ENCODE measurements around the gene EMILIN1.

Gene EMILIN1

DNA sequence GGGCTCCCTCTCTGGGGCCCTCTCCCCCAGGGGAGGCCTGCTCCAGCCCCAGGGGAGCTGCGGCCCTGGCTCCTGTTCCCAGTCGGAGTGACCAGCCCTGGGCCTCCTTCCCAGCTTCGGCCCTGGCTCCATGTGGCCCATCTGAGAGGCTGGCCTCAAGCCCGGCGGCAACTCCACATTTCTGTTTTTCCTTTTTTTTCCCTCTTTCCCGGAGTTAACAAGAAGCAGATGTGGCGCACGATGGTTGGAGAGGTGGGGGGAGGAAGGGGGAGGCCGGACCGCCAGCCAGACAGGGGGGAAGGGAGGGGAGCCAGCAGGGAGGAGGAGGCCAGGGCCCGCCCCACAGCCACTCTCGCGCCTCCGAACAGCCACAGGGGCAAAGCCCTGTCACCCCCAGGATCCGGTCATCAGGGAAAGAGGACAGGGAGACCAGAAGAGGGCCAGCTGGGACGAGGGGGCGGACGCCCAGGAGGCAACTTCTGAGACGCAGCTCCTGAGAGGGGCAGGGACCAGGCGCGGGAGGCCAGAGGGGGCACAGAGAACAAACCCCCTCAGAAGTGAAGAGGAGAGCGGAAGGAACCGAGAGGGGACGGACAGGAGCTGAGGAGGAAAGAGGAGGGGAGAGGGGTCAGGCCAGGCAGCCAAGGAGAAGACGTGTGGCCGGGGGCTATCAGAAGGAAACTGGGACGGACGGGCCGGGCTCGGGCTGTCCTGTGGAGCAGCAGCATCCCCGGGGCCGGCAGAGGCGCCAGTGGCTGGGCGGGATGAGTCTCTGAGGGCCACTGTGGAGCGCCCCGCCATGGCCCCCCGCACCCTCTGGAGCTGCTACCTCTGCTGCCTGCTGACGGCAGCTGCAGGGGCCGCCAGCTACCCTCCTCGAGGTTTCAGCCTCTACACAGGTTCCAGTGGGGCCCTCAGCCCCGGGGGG lies at the start of gene EMILIN1:
EMILIN1 (plus strand) TSS at position 349 of the 928 bp plus-strand sequence; CDS start at position 800, 451 bp downstream.
- DNase-seq: no peak

DNA sequence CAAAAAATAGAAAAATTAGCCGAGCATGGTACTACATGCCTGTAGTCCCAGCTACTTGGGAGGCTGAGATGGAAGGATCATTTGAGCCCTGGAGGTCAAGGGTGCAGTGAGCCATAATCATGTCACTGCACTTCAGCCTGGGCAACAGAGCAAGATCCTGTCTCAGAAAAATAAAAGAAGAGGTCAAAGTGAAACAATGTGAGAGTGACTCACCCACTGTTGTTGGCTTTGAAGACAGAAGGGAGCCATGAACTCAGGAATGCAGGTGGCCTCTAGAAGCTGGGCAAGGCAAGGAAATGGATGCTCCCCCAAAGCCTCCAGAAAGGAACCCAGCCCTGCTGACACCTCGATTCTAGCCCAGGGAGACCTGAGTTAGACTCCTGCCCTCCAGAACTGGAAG lies 49.4 kb upstream of the EMILIN1 start:
- DNase-seq: no peak

DNA sequence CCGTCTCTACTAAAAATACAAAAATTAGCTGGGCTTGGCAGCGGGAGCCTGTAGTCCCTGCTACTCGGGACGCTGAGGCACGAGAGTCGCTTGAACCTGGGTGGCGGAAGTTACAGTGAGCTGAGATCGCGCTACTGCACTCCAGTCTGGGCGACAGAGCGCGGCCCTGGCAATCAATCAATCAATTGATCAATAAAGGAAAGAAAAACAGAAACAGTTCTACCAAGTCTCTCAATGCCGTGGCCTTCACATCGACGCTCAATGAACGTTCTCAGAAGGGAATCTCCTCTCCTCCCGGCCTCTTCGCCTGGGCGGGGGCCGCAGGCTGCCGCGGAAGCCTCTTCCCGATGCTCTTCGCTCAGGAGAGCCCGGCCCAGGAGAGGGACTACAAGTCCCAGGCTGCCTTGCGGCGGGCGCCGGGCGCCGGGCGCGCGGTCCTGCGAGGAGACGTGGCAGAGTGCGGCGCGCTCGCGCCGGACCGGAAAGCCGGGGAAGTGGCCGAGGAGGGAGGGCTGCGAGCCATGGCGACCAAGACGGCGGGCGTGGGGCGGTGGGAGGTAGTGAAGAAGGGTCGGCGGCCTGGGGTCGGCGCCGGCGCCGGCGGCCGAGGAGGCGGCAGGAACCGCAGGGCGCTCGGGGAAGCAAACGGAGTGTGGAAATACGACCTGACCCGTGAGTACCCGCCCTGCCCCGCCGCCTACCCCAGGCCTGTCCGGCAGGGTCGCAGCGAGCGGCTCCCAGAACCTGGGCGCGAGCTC lies 45.7 kb upstream of the EMILIN1 start, which contains the start of gene TMEM214:
TMEM214 (plus strand) TSS at position 471 of the 758 bp plus-strand sequence; CDS start at position 522, 51 bp downstream.
- peak; percentile 71 to 92 for DNase-seq

DNA sequence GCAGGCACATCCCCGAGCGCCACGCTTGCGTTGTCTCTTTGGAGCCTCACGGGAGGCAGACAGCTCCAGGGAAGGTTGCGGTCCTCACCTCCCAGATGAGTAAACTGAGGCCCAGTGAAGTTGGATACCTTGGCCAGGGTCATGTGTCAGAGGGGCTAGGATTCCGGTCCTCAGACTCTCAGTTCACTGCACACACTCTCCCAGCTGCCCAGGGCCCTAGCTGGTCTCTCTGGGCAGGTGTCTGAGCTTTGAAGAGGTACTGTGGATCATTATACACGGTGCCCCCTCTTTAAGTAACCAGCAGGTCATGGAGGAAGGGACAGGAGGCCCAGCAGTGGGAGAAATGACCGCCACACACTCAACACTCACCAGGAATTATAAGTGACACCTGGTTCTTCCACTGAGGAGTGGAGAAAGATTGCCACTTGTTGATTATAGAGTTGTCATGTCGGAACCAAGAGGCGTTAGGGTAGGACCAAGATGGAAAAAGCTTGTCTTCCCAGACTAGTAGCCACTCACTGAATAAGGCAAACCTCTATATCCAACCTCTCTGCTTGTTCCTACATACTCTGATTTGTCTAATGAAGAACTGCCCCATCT lies 45.1 kb upstream of the EMILIN1 start:
- DNase-seq: no peak

DNA sequence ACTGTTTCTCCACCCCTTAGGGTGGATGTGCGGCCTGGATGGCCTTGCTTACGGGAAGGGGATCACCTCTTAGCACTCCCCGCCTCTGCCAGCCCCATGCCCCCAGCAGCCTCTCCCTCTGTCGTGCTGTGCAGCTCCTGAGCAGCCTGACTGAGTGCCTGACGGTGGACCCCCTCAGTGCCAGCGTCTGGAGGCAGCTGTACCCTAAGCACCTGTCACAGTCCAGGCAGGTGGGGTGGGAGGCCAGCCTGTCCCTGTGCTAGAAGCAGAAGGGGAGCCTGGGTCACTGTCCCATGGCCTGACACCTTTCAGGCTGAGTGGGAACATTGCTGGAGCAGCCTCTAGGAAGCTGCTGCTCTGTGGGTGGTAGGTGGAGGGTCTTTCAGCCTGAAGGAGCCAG lies 40.4 kb upstream of the EMILIN1 start:
- DNase-seq: no peak

DNA sequence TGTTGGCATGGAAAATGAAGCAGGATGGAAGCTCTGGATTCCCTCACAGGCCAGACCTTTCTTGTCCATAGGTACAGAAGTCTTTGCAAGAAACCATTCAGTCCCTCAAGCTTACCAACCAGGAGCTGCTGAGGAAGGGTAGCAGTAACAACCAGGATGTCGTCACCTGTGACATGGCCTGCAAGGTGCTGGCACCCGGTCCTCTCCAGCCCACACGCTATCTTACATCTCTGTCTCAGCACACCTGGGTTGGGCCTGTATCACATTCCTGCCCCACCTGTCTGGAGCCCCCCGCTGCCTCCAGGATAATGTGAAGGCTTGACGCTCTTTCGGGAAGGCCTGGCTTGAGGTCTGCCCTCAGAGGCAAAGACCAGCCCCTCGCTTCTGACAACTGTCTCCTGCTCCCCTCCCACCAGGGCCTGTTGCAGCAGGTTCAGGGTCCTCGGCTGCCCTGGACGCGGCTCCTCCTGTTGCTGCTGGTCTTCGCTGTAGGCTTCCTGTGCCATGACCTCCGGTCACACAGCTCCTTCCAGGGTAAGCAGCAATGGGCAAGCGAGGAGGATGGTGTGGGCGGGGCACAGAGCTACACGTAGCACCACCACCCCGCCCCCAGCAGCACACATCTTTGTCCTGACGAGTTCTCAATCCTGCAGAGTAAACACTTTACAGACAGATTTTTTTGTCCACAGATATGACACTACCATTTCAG lies 39.6 kb upstream of the EMILIN1 start:
- DNase-seq: no peak

DNA sequence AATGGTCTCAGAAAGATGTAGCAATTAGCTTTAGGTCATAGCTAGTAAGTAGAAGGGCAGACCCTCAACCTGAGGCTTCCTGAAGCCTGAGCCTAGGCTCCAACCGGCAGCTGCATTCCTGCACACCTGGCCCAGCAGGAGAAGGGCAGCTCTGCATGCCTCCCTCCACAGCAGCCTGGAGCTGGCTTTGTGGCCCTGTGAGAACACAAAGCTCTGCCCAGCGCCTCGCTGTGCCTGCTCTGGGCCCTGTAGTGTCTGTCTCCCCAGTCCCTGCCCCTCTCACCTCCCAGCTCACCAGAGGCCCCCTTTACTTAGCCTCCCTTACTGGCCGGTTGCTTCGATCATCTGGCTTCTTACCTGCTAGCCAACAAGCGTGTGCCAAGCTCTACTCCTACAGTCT lies 39.0 kb upstream of the EMILIN1 start:
- DNase-seq: no peak

DNA sequence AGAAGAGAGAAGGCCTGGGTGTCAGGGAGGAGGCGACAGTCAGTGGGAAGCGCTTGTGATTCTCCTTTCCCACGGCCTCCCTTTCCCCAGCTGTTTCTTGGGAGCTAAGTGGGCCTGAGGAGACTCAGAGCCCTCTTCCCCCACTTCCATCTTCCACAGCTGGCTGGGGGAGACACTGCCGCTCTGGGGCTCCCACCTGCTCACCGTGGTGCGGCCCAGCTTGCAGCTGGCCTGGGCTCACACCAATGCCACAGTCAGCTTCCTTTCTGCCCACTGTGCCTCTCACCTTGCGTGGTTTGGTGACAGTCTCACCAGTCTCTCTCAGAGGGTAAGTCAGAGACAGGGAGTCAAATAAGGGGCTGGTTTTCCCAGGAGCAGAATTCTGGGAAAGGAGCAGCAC lies 38.5 kb upstream of the EMILIN1 start:
- DNase-seq: no peak

DNA sequence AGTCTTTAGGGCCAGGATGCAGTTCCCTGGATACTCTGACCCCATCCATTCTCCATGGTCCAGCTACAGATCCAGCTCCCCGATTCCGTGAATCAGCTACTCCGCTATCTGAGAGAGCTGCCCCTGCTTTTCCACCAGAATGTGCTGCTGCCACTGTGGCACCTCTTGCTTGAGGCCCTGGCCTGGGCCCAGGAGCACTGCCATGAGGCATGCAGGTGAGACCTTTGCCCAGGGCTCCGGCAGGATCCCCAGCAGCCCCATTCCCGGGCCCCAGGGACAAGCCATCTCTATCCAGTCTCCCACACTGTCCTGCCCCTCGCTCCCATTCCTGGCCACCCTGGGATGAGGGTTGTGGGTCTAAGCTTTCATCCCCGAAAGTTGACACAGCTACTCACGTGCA lies 38.1 kb upstream of the EMILIN1 start:
- no peak for DNase-seq

DNA sequence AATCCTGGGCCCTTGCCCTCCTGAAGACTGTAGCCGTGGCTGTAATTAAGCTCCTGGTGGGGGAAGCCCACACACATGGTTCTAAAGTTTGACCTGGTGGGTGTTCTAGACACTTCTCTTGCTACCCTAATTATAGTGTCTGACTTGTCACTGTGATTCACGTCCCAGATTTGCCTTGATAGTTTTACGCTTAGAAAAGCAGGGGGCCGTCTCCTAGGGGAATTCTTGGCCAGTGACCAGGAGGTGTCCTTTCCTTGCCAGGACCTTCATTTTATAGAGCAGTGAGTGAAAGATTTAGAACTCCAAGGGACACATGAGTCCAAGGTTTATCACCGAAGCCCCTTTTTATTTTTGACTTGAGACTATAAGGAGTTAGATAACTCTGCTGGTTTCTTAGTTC lies 36.7 kb upstream of the EMILIN1 start:
- no peak for DNase-seq

DNA sequence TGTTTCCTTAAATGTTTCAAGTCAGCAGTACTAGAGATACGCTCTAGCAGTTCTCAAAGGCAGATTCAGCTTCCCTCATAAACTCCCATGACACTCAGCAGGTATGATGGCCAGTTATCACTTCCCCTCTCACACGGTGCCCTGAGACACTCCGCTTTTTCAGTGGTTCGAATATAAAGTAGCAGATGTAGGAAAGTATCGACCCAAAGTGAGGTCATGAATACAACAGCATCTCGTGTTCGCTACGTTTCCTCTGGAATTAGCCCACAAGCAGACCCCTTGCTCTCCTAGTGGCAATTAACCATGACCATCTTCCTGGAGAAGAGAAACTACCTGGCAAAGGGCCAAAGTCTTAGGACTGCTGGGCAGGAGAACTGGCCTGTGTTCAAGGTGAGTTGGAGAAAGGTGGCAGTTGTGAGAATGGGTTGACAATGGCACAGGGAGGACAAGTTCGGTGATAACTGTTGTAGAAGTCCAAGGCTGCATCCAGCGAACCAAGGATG lies 36.2 kb upstream of the EMILIN1 start:
- no peak for DNase-seq

DNA sequence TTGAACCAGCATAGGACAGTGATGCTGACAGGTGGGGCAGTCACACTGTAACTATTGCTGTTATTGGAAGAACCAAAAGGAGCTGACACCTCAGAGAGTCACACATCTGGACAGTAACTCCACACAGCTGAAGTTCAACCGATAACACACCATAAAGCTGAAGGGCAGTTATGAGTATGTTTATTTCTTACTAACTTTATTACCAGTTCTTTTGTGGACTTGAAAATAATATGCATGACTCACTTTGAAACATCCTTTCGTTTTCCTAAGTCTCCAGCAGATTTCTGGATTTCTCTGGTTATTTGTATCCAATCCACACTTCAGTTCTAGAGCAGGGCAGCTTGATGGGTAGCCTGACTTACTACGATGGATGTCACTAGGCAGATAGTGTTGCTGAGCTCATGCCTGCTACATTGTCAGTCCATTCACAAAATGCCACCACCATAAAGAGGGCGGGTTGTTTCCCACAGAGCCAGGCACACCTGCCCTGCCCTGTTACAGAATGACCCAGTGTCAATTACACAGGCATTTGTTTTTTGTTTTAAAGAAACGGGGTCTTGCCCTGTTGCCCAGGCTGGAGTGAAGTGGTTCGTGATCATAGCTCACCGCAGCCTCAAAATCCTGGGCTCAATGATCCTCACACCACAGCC lies 35.3 kb upstream of the EMILIN1 start:
- no peak for DNase-seq

DNA sequence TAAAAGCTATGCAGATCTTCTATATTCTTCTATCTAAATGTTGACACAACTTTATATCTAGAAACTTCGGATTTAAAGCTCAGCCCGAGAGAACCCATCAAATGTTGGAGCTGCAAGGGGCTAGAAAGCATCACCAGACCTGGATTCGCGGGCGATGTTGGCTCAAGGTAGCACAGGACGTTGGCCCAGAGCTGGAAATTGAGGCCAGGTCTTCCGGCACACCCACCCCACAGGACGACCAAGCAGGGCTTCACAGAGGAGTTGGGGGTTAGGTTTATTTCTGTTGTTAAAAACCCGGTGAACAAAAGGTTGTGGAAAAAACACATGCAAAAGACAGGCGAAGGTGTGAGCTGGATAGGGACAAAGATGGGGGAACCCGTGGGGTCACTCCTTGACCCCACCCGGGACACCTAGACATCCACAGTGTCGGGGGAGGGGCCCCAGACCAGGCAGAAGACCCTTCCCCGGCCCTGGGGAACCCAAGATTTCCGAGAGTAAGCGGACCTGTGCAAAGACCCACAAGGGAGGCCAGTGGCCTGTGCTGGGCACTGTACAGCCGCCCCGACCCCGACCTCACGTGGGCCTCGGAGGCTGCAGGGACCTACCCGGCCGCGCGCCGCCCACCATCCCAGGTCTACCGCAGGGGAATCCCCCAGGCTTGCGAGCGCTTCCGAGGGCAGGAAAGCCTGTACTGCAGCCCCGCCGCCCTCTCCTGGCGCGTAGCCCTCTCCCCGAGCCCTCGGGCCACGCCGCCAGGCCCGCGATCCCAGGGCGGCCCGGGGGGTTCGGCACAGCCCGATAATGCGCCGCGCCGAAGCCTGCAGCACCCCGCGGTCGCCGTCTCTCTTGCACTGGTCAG lies 28.8 kb upstream of the EMILIN1 start:
- DNase-seq: peak in 1 of 2 experiments; percentile 32

DNA sequence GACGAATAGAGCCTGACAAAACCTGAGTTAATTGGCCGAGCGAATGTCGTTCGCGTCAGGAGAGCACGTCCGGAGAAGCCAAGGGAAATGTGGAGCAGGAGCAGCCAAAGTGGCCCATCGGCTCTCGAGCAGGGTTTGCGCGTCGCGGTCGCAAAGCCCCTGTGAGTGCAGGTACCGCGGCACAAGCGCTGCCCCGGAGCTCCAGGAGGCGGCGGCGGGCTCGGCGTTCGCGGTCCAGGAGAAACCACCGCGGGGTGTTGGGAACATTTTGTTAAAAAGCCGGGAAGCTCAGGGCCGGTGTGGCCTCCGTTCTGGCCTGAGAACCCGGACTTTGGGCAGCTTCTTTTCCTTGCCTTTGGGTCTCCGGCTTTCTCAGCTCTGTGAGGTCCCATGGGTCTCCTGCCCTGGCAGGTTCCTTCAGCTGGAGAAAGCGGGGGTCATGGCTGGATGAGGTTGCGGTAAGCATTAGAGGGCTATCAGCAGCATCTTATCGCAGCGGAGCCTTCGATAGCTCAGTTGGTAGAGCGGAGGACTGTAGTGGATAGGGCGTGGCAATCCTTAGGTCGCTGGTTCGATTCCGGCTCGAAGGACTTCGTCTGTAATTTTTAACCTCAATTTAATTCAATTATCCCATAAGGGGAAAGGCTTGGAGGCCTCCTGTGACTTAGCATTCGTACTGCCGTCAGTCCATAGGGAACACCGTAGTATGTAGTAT lies 28.0 kb upstream of the EMILIN1 start:
- peak; percentile 97 for DNase-seq

DNA sequence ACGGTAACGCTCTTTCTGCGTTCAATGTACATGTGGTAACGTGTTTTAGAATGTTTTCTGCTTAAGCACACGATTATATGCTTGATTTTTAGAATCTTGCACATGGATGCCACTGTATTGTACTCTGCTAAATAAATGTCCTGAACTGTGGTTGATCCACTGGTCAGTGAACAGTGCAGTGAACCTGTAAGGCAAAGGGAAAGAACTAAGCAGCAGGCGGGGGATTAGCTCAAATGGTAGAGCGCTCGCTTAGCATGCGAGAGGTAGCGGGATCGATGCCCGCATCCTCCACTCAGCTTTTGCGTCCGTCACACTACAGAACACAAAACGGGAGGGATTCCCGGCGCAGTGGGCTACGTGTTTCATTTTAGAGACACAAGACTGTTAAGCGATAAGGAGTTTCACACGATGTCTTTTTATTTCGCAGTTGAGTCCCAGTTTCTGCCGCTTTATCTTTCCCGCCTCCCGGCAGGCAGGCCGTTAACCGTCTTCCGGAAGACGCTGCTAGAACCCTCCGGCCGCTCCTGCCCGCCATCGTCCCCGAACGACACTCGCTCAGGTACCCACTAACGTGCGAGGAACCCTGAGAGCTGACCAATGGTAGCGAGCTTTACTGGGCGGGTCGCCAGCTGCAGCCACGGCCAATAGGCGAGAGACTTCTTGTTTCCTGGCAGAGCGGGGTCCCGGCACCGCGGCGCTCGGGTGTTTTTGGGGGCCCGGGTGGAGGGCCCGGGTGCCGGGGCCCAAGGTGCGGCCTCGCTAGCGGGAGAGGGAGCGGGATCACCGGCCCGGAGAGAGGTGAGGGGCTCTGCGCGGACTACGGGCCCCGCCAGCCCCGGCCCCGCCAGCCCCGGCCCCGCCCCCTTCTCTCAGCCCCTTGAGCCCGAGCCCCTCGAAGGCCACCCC lies 27.2 kb upstream of the EMILIN1 start, which contains the start of gene AGBL5:
AGBL5 (plus strand) TSS at position 673 of the 906 bp plus-strand sequence. CDS start 1,291 bp downstream, outside the sequence.
- DNase-seq: peak; percentile 97 to 98

DNA sequence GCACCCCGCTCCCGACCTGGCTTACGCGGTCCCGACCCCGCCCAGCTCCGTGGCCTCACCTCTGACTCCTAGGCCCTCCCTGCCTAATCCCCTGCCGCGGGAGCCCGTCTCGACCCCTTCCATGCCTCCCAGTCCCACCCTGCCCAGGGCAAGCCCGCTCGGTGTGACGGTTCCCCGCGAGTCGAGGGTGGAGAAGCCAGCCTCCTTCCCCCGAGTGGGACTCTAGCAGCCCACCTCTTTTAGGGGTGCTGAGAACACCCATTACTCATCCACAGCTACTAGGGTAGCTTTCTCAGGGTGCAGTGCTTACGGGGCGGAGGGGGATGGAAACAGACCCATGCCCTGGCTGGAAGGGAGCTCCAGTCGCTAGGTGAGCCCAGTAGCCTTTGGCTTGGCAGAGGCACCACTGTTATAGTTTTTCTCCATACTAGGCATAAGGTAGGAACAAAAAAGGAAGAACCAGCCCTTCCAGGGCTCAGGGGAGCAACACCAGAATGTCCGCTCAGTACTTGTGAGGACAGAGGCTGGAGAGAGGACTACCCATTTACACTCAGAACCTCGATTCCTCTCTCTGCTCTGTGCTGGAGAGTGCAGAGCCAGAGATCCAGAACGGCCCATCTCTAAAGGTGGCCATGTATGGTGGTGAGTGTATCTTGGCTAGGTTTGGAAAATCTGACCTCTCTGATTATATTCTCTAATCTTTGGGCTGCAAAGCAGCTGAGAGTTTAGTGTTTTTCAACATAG lies 26.3 kb upstream of the EMILIN1 start:
- peak in 1 of 2 experiments; percentile 42 for DNase-seq

DNA sequence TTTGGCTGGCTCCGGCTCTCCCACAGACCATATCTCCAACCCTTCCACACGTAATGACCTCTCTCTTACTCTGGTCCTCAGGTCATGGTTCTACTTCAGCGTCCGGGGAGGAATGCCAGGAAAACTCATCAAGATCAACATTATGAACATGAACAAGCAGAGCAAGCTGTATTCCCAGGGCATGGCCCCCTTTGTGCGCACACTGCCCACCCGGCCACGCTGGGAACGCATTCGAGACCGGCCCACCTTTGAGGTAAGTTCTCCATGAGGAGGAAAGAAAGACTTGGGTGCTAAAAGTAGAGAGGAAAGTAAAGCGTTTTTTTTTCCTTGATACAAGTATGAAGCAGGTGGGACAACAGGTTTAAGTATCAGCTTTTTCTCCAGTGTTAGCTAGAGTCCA lies 25.1 kb upstream of the EMILIN1 start:
- no peak for DNase-seq

DNA sequence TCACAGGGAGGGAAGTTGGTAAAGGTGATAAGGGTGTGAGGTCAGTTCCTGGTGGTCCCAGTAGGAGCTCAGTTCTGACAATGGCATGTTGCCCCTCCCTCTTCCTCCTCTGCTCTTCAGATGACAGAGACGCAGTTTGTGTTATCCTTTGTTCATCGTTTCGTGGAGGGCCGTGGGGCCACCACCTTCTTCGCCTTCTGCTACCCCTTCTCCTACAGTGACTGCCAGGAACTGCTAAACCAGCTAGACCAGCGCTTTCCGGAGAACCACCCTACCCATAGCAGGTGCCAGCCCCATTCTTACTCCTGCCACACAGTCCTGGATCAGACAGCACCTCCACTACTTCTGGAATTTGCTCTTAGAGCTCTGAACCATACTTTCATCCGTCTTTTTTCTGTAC lies 24.6 kb upstream of the EMILIN1 start:
- DNase-seq: no peak
